ENCODE measurements around the gene RPN1. TPM values are rescaled to one million over a fixed set of nuclear protein-coding genes. Genes with fewer than 3 reads are reported as not detected.
A peak's percentile ranks its signal among the peaks of the same experiment; 100 is the strongest.

RPN1 gene
- total RNA-seq, 1 donor from 2014 or later = 339 TPM

DNA sequence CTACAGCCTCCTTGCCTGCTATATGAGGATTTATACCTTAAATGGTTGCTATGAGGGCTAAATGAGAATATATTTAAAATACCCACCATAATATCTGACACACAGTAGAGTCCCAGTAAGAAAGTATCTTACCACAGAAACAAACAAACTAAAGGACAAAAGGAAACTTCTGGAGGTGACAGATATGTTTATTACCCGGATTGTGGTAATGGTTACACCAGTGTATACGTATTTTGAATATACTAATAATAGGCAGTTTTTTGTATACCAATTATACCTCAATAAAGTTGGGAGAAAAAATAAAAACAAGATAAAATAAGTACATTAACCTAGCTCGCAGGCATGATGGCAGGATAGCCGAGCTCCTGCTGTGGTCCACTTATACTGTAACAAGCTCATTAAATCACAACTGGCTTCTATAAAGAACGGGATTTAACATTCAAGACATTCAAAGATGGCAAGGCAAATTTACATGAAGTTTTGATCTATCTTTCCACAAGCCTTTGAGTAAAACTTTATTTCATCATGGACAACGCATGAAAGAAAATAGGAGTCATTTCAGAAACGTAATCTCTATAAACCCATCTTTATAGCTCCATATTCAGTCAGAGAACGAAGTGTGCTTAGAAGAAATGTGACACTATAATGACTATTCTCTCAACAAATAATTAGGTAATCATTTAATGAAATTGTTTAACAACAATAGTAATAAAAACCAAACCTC is 1.5 kb downstream of the RPN1 start:
- DNase-seq (ENCODE audit: low read depth) = peak; percentile 12

DNA sequence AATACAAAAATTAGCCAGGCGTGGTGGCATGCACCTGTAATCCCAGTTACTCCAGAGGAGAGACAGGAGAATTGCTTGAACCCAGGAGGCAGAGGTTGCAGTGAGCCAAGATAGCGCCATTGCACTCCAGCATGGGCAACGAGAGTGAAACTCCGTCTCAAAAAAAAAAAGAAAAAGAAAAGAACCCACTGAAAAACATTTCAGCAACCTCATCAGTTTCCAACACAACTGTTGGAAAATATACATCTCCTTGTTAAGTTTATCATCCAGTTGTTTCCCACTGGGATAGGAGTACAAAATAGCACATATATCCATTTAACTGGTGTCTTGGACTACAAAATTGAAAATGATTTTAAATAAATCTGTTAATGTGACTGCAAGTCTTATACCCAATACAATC is 2.2 kb downstream of the RPN1 start:
- DNase-seq (ENCODE audit: low read depth) = no peak

DNA sequence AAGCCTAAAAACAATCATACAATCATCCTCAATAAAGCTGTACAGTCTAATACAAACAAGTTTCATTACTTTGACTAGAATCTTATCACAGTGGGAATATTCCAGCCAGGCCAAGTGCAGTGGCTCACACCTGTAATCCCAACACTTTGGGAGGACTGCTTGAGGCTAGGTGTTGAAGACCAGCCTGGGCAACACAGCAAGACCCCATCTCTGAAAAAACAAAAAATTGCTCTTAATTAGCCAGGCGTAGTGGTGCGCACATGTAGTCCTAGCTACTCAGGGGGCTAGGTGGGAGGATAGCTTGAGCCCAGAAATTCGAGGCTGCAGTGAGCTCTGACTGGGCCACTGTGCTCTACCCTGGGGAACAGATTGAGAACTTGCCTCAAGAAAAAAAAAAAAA is 3.3 kb downstream of the RPN1 start:
- DNase-seq (ENCODE audit: low read depth) = no peak

DNA sequence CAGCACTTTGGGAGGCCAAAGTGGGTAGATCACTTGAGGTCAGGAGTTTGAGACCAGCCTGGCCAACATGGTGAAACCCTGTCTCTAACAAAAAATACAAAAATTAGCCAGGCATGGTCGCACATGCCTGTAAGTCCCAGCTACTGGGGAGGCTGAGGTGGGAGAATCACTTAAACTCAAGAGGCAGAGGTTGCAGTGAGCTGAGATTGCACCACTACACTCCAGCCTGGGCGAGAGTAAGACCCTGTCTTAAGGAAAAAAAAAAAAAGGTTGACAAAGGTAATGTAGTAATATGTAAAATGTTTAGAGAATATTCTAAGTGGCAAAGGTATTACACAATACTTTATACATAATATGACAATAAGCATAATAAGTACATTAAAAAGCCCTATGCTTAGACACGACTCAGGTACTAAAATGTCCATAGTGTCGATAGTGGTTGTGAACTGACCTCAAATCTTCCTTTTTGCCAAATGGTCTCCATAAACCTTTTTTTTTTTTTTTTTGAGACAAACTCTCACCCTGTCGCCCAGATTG is 16.5 kb downstream of the RPN1 start:
- no peak for DNase-seq (ENCODE audit: low read depth)

DNA sequence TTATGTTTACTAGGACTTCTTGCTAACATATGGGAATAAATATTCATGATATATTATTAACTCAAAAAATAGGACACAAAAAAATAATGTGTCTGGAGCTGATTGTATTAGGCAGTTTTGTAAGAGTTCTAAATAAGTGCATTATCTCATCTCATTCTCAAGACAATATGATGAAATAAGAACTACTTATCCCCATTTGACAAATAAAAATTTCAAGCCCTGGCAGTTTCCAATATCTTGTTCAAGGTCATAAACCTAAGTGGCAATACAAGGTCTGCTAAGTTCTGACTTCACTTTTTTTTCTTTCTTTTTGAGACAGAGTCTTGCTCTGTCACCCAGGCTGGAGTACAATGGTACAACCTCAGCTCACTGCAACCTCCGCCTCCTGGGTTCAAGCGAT is 18.3 kb downstream of the RPN1 start:
- DNase-seq (ENCODE audit: low read depth) = no peak

DNA sequence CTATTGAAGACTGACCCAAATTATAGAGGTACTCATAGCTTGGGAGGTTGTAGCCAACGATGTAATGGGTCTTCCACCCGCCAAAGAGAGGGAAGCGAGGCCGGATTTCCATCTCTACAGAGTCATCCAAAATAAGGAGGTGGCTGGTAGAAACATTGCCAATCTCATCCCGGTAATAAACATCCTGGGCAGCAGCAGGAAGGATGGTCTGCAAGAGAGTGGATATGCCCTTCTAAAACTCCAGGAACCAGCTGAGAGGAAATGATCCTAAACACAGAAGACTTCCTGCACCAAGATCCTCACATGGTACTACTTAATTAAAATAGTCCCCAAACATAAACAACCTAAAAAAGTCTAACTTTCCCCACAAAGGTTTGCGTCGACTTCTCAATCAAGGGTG is 20.7 kb downstream of the RPN1 start:
- no peak for DNase-seq (ENCODE audit: low read depth)

DNA sequence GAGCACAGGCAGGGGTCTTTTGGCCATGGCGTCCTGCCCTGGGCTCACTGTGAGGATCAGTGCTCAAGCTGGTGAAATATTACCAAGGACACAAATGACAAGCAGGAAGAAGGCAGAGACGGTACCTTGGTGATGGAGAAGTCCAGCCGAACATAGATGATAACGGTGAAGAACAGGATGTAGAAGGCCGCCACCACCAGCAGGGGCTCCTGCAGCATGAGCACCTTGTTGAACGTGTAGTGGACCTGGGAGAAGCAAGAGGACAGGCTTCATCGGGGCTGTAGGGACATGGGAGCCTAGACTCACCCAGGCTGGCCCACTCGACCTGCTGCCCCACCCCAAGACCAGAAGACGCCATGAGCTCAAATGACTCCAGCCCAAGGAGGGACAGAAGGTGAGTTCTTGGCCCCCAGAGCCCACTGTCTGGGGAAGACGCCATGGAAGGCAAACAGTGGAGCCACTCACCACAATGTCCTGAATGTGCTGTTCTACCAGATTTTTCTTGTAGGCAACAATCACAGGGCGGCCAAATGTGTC is 25.1 kb downstream of the RPN1 start:
- no peak for DNase-seq (ENCODE audit: low read depth)

DNA sequence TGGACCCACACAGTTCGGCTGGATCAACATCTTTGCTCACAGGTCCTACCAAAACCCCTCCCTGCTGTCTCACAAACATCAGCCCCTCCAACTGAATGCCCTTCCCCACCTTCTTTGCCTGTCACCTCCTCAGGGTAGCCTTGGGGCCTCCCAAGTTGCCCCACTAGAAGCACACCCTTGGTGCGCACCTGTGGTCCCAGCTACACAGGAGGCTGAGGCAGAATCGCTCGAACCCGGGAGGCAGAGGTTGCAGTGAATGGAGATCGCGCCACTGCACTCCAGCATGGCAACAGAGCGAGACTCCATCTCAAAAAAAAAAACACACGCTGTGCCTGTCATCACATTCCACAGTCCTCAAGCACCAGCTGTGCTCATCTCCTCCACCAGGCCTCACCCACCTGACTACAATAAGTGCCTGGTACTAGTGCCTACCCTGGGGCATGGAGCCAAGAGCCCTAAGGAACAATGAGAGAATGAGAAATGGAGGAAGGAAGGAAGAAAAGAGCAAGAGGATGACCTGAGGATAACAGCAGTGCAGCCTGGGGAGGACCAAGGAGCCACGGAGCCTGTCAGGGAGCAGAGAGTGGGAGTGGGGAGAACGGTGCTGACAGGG is 26.0 kb downstream of the RPN1 start:
- DNase-seq (ENCODE audit: low read depth) = no peak

DNA sequence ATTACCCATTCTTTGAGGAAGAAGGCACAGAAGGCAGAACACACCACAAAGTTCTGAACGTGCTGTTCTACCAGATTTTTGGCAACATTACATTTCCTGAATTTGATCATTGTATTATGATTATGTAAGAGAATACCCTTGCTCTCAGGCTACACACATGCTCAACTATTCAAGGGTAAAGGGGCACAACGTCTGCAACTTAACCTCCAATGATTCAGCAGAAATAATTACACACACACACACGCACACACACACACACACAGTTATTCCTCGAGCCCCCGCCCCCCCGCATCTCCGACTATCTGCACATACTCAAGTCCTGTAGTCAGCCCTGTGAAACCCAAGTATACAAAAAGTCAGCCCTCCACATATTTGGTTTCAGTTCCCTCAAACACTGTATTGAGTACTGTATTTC is 26.8 kb downstream of the RPN1 start:
- DNase-seq (ENCODE audit: low read depth) = no peak

DNA sequence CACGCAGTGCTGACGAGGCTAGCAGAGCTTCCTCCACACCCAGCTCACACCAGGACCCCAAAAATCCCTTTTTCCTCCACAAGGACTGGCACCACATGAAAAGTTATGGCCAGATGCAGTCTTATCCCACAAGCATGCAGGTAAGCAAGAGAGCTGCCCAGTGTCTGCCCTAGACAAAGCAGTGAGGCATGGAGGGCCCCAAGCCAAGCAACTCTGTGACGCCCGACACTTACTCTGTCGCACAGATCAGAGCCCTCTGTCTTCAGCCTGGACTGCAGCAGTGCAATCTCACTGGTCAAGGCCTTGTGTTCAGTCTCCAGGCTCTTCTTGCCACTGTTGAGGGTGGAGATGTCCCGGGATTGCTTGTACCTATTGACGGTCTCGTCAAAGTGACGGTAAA is 28.7 kb downstream of the RPN1 start:
- DNase-seq (ENCODE audit: low read depth) = no peak

DNA sequence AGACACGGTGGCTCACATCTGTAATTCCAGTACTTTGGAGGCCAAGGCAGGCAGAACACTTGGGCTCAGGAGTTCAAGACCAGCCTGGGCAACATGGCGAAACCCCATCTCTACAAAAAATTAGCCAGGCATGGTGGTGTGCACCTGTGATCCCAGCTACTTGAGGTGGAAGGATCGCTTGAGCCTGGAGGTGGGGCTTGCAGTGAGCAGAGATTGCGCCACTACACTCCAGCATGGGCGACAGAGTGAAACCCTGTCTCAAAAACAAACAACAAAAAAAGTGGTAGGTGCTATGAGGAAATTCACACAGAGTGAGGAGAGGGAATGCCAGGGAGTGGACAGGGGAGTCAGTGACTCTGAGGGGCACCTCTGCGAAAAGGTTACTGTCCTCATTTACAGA is 29.4 kb downstream of the RPN1 start:
- DNase-seq (ENCODE audit: low read depth) = peak; percentile 33

DNA sequence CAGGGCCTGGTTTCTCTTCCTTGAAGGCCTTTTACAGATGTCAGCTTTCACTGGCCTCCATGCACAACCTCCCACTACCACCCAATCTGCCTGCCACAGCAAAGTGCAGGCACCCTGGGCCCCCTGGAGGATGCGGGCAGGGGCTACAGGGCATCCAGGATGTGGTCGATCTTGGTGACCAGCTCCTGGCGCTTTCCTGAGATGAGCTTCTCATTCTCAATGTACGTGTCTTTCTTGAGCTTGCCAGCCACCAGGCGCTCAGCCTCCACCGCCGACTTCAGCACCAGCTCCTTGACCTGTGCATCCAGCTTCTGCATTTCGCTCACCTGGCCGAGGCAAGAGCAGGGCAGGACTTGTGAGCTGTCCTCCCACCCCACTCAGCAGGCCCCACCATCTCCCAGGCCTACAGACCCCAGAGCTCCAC is 30.3 kb downstream of the RPN1 start:
- DNase-seq (ENCODE audit: low read depth) = no peak

DNA sequence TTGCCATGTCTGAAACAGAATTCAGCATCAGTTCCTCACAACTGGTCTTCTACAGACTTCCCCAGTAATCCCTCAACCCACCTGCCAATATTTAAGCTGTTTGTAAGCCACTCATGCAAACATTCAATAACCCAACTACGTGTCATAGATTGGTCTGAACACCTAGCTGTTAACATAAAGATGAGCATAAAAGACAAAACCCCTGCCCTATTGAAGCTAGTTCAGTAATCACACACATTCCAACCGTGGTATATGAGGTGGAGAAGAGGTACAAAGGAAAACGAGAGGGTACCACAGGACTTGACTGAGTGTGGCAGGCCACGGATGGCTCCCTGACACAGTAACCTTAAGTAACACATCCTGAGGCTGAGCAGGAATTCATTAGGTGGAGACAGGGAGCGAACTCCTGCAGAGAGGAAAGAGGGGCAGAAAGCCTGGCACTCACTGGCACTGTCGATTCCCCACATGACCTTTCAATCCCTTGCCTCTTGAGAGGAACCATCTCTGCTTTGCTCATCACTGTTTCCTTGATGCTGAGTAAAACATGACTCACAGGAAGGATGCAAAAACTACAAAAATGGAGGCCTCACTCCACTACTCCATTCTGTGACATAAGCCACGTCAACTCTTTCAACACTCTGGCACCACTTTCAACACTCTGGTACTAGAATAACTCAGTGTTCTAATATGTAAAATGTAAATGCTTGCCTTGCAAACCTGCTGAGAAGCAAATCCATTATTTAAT is 31.3 kb downstream of the RPN1 start:
- peak; percentile 63 for DNase-seq (ENCODE audit: low read depth)

DNA sequence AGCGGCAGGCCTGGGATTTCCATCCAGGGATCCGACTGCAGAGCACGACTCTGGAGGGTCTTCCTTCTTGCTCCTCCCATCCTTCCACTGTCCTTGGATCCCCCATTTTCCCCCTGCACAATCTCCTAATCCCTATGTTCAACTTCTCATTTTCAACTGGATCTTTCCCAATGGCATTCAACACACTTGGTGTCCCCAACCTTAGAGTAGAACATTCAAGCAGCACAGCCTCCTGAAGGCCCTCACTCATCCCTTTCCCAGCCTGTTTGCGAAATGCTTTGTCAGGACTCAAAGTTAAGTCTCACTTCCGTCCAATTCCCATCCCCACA is 32.3 kb downstream of the RPN1 start:
- DNase-seq (ENCODE audit: low read depth) = no peak

DNA sequence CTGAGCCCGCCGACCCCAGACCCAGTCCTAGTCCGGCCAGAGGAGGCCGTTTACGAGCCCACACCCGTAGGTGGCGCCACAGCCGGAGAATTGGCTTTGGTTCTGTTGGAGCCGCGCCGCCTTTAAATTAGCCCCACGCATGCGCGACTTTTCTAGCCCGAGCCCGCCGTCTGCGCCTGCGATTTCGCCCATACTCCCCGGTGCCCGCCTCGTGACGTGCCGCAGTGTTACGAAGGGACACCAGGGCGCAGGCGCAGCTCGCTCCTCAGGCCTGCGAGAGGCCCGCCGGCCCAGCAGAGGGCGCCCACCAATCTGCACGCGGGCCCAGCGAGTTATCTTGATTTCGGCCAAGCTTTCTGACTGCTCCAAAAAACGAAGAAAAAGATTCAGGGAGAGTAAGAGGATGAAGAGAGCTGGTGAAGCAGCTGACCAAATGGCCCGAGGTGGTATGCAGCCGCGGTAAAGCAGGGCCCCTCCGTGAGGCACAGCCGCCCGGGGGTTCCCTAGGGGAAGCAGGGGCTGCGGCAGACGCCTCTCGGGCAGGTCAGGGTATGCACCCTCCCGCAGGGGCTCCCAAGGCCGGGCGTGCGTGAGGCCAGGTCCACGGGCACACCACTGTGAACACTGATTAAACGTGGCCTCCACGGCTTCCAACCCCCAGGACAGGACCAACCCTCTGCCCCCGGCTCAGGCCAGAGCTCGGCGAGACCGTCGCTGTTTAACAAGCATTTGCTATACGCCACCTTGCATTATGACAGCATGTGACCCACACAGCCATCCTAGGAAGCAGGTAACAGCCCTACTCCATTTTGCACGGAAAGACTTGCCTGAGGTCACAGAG is 32.8 kb downstream of the RPN1 start:
- DNase-seq (ENCODE audit: low read depth) = peak; percentile 86

DNA sequence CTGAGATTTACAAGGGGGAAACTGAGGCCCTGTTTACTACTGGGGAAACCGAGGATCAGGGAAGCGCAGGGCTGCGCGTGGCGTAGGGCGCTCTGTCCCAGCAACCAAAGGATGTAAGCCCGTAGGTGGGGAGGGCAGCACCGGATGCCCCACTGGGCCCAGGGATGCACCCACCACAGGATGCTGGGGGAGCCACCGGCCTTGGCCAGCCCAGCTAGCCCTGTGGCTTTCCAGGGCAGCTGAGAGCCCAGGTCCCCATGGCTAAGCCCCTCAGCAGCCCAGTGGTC is 33.4 kb downstream of the RPN1 start:
- no peak for DNase-seq (ENCODE audit: low read depth)

DNA sequence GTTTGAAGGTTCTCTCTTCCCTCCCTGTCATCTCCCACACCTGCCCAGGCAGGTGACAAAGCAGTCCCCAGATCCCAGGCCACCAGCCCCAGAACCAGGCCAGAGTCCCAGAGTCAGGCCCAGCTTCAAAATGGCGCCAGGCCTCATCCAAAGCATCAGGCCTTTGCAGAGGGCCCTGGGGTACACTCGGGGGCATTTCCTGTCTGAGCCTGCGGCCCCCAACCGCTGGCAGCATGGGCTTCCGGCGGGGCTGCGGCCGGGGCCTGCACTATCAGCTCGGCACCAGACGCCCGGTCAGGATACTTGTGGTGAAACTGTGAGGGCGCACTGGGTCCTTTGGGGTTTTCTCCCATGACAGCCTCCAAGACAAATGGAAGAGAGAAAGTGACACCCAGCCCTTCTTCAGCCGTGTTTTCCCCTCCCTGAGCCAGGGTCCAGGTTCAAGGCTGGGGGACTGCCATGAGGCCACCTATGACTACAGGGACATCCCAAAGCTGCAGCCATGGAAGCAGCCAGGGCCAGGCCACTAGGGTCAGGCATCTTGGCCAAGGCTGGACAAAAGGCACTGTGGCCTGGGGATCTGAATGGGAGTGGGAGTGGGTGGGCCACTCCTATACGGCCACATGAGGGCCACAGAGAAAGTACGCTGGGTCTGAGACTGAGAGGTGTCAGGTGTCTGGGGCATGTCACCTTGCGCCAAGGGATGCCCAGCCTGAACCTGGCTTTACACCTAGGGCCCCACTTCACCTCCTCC is 33.9 kb downstream of the RPN1 start:
- no peak for DNase-seq (ENCODE audit: low read depth)

DNA sequence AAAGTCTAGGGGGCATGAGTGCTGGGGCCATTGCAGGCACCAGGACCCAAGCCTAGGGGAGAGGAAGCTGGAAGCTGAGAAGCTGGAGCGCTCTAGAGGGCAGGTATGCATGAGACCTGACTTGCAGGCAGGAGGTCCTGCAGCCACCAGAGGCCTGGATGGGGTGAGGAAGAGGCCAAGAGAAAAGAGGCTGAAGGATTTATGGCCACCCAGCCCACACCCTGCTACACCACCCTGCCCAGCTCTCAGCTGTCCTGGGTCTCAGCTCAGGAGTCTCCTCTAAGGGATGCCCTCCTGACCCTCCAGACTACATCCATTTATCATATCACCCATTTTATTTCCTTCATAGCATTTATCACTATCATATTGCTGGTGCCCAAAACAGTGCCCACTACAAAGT is 36.5 kb downstream of the RPN1 start:
- no peak for DNase-seq (ENCODE audit: low read depth)

DNA sequence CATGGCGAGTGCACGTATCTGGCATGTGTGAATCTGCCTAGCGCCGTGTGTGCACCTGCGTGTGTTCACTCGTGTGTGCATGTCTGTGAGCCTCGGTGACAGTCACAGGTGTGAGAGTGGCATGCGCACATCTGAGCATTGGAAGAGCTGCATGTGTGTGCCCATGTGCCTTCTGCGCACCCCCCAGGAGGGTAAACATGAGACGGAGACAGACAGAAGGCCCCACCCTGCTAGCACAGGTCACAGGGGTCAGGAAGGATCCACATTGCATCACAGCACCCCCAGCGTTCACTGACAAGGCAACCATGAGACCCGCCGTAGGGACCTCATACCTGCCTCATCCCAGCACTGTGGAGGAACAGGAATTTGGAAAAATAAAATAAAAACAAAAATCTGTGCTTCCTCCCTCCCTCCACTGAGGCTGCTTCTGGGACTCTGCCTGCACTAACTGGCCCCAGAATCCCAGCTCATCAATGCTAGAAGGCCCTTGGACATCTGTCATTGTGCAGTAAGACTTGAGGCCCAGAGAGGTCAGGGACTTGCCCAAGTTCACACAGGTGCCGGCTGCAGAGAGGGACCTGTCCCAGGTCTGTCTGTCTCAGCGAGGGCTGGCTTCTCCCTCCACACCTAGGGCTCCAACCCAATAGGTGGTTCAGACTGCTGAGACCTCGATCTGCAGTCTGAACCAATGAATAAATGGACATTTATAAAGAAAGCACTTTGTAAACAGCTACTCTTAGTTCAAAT is 37.4 kb downstream of the RPN1 start:
- no peak for DNase-seq (ENCODE audit: low read depth)

DNA sequence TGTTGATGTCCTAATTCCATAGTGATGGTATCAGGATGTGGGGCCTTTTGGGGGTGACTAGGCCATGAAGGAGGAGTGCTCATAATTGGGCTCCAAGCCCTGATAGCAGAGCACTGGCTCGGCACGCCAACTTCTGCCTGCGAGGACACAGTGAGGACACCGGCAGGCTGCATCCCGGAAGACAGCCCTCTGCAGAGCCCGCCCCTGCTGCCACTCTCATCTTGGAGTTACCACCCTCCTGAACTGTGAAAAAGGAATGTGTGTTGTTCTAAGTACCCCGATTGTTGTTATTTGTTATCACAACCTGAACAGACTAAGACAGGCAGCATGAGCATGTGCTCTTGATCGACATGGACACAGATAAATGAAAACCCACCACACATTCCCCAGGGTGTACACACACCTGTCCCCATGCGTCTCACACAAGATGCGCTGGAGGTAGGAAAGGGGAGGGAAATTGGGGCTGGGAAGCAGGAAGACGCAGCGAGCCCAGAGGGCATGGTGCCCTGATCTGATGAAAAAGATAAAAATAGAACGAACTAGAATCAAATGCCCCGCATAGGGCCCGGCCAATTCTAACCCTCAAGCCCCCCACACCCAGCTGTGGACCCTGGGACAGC is 40.1 kb downstream of the RPN1 start:
- no peak for DNase-seq (ENCODE audit: low read depth)

Measured in renal cortical epithelial cell (primary cell).